ENCODE results near the gene SLFN12L. TPM values are rescaled to one million over a fixed set of nuclear protein-coding genes. Genes with fewer than 3 reads are reported as not detected.
A peak's percentile ranks its signal among the peaks of the same experiment; 100 is the strongest.

Gene SLFN12L
- total and polyA plus RNA-seq, 9 of the 15 experiments (the other 6 are each of a cell fraction or from before 2014, with no cell fraction given): 0.04 to 0.31 (median 0.08) TPM; not detected in 3

DNA sequence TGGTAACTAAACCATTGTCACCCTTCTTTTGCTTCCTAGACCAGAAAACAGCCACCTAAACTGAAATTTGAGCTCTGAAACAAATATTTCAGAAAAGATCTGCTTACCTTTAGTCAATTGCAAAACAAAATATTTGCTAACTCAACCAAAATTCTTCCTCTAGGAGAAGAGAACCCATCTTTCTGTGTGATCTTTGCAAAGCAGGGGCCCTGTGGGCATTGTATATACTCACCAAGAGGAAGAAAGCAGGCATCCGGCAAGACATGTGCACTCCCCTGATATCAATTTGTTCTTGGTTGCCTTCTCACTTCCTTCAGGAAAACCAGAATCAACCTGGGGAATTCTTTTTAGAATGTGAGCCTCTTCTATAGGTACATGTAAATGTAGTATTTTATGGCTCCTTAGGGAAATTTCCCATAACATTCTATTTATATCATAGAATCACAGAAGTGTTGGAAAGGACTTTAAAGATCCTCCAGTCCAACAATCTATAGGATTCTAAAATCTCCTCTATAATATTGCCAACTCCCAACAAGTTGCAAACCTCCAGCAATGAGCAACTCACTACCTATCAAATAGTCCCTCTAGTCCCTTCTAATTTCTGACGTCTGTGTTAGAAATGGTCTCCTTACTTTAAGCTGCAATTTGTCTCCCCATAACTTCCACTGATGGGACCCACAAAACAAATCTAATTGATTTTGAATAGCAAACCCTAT lies 22.2 kb upstream of the SLFN12L start:
- Histone ChIP-seq H3K9ac (ENCODE audit: insufficient read depth in 1 of 2, low read depth in 2 of 2, low read length in 2 of 2) (peak overlapping the region in 1 of 2 experiments; percentile 55; a peak in 2 of 4 replicates), H2AFZ (ENCODE audit: low read depth, low read length) (peak overlapping the region; percentile 1), H4K20me1 (replicated peaks; ENCODE audit: control insufficient read depth, insufficient read depth, low read length) (no peaks in the 10 kb centered on the region), H3K4me1 (replicated peaks in 1 of 2; ENCODE audit: control insufficient read depth in 2 of 2, insufficient read depth in 2 of 2, low read length in 2 of 2) (peaks cover 11 to 38% of the 10 kb centered on the region in 2 experiments), H3K27me3 (ENCODE audit: control insufficient read depth in 2 of 2, insufficient read depth in 2 of 2, low read length in 2 of 2) (no peaks in the 10 kb centered on the region), H3K79me2 (ENCODE audit: control insufficient read depth, insufficient read depth, low read length) (peaks cover 4% of the 10 kb centered on the region; the same call in 1 of the 3 replicates), H3K4me2 (ENCODE audit: insufficient read depth, low read length) (peak overlapping the region; percentile 49), H3K27ac (ENCODE audit: extremely low read depth, low read depth, low read length) (peak overlapping the region; percentile 68), H3K4me3 (peak overlapping the region; percentile 1; the same call in 1 of the 2 replicates), H3K9me1 (ENCODE audit: control insufficient read depth, insufficient read depth, low read length) (no peaks in the 10 kb centered on the region), H3K36me3 (ENCODE audit: control insufficient read depth, insufficient read depth, low read length) (no peaks in the 10 kb centered on the region; the same call in 1 of the 3 replicates), H3K9me3 (replicated peaks; ENCODE audit: control insufficient read depth, insufficient read depth, low read depth, low read length) (no peaks in the 10 kb centered on the region)
- ATAC-seq: 0 out of 3 replicates have a peak, but pooled peaks have one; percentile 6
- ChIA-PET POLR2A (interaction anchor here (0.6 to 3.0 kb wide), 11 partner anchors 10 to 249 kb away, joined by 3 to 22 read pairs (median 4); partner anchors contain the start of genes AP2B1, PEX12 and TAF15), CTCF (ENCODE audit: low intra/inter-chr PET ratio) (interaction anchor here (0.7 kb wide), 1 partner anchor 207 kb away, joined by 7 read pairs; no protein-coding TSS in a partner anchor)
- DNase-seq (ENCODE audit: extremely low read depth in 1 of 4, low spot score in 3 of 4): peak in 1 of 4 experiments; percentile 53
- peak; percentile 51 for FAIRE-seq
- intact Hi-C loops (cut with micrococcal nuclease): loop anchor here (2.0 to 5.0 kb wide), 2 partner anchors 29 to 173 kb away; partner anchors contain the start of gene RASL10B
- no TSS peak for BruUV-seq (replicated peaks)
- in situ Hi-C loops (cut with MboI): loop anchor here (5.0 kb wide), 1 partner anchor 188 kb away; no protein-coding TSS in a partner anchor
- WGBS (ENCODE audit: insufficient coverage, low coverage, missing lambda C conversion rate): 4% methylated on average over 2 of the region's 2 CpGs
- TF ChIP-seq MAFG (tag; conservative IDR thresholded peaks at IDR 0.05) (peak; percentile 42; the same call in 1 of the 2 replicates), EGR1 (conservative IDR thresholded peaks at IDR 0.05) (no peak), CBFA2T2 (conservative IDR thresholded peaks at IDR 0.05) (0 out of 2 replicates have a peak, but pooled peaks have one; percentile 28), FOSL1 (tag; conservative IDR thresholded peaks at IDR 0.05) (no peak), NFRKB (IDR thresholded peaks at IDR 0.05; ENCODE audit: low read depth) (no peak), TAL1 (IDR thresholded peaks at IDR 0.05) (peak; percentile 50), CBFA2T3 (IDR thresholded peaks at IDR 0.05) (peak; percentile 62; the same call in 1 of the 2 replicates), BRD9 (IDR thresholded peaks at IDR 0.05; ENCODE audit: low read depth, partially characterized antibody) (no peak), ZBTB11 (CRISPR knock-in tag; IDR thresholded peaks at IDR 0.05) (no peak), ZNF316 (IDR thresholded peaks at IDR 0.05) (peak; percentile 76), POLR2G (IDR thresholded peaks at IDR 0.05; ENCODE audit: low read depth, low read length) (no peak), SMARCA4 (IDR thresholded peaks at IDR 0.05) (0 out of 2 replicates have a peak, but pooled peaks have one; percentile 30), NR0B1 (IDR thresholded peaks at IDR 0.05; ENCODE audit: partially characterized antibody) (no peak), GATAD2B (IDR thresholded peaks at IDR 0.05; ENCODE audit: borderline replicate concordance) (0 out of 2 replicates have a peak, but pooled peaks have one; percentile 45), ZFX (CRISPR knock-in tag; IDR thresholded peaks at IDR 0.05) (no peak), RCOR1 (IDR thresholded peaks at IDR 0.05; ENCODE audit: borderline replicate concordance in 1 of 2, low read depth in 2 of 2, low read length in 2 of 2) (no peak)

All from K562 (cell line).